WI38 (cell line): ENCODE results near the gene ZPBP2.

Experiments used
- H3K4me3 ChIP-seq: 2 replicates; pipeline ENCODE4 v1.5.1; 2011; ENCODE audit warnings: low read depth, mild to moderate bottlenecking, control low read depth, low read length
- CTCF ChIP-seq: IDR thresholded peaks from 2 replicates; pipeline ENCODE4 v1.5.1; 2012; ENCODE audit warnings: low read depth, mild to moderate bottlenecking, control low read depth, low read length

ZPBP2 gene

DNA sequence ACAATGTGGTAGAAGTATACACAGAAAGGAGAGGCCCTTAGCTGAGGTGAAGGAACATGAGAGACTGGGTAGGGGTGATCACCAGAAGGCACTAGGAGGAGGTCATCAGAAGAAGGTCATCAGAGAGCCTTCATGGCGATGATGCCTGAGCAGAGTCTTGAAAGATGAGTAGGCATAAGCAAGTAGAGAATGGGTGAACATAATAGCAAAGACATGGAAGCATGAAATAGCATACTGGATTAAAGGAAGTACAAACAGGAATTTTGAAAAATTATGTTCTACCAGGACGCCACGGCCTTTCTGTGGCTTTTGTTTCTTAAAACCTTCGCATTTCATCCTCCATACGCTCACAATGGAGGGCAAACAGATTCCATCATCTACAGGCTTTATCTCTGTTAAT is 6.8 kb upstream of the ZPBP2 start:
- no peak for TF ChIP-seq CTCF
- no peak overlapping the region for H3K4me3 ChIP-seq

DNA sequence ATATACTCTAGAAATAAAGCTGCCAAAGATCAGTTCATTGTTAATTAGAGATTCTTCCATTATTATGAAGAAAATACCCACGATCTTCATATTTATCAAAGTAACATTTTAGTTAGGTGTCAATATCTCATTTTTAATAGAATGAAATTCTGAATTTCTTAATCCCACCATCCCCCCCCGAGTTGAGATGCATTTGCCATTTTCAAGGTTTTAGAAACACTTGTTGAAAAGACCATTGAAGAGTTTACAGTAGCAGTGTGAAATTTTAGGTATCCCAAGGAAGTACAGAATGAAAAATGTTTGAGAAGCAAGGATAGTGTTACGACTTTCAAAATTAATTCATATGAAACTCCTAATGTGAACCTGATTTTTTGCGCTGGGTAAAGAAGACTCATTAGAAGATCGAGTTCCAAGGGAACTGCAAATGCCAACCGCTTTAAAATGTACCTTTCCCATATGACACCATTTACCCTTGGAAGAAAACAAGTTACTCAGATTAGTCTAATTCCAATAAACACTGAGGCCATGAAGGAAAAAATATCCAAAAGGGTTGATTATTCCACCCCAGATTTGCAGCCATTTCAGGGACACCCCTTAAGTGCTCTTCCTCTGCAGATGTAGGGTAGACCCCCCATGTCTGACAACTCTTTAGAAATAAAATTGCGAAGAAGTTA is 4.6 kb upstream of the ZPBP2 start:
- no peak for TF ChIP-seq CTCF
- H3K4me3 ChIP-seq: no peak overlapping the region

GRCh38 chr17:39863918-39864746 is 3.9 kb upstream of the ZPBP2 start, which contains the start of gene IKZF3:
Gene IKZF3, minus strand, starts transcription at chr17:39864312. Its CDS starts 186 bp downstream, at chr17:39864126.
- TF ChIP-seq CTCF: no peak
- no peak within 1 kb of the TSS for H3K4me3 ChIP-seq

DNA sequence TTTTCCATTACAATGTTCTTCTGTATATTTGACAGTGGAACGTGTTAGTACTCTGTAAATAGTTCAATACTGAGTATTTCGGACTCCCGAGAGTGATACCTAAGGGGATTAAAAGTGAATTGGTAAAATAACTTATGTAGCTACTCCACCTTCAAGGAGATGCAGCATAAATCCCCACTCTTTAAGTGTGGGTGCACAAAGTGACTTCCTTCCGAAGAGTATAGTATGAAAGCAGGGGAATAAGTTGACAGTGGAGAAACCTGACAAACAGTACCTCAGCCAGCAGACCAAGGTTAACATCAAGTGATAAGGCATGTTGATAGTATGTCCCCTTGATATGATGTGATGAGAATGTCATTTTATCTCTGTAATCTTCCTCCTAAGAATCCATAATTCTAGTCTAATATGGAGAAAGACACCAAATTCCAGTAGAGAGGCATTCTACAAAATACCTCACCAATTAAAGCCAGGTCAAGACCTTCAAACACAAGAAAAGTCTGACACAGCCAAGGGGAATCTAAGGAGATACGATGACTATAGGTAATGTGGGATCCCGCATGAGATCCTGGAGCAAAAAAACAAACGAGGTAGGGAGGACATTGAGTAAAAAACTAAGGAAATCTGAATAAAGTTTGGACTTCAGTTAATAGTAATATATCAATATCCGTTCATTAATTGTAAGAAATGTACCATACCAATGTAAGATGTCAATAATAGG is 1.8 kb upstream of the ZPBP2 start:
- no peak overlapping the region for H3K4me3 ChIP-seq
- no peak for TF ChIP-seq CTCF

- no peak for TF ChIP-seq CTCF
- H3K4me3 ChIP-seq: no peak overlapping the region
Measured at GRCh38 chr17:39867084-39867879, 720 bp upstream of the ZPBP2 start.

GRCh38 chr17:39868554-39868942 is 546 bp downstream of the ZPBP2 start:
- H3K4me3 ChIP-seq: no peak overlapping the region
- no peak for TF ChIP-seq CTCF
